ENCODE measurements around the gene GCNT4.

Gene GCNT4

GRCh38 chr5:75050415-75050814 lies 1.9 kb downstream of the GCNT4 start:
- DNase-seq, result no peak

- peak; percentile 51 for DNase-seq
Observed at GRCh38 chr5:75049456-75050351, 2.7 kb downstream of the GCNT4 start.

GRCh38 chr5:75048457-75048953 lies 3.9 kb downstream of the GCNT4 start:
- no peak for DNase-seq

GRCh38 chr5:75047356-75047755 lies 5.0 kb downstream of the GCNT4 start:
- no peak for DNase-seq

- DNase-seq, result no peak
Observed at GRCh38 chr5:75046366-75047142, 5.8 kb downstream of the GCNT4 start.

- no peak for DNase-seq
Observed at GRCh38 chr5:75045071-75045470, 7.3 kb downstream of the GCNT4 start.

GRCh38 chr5:75044406-75044805 lies 8.0 kb downstream of the GCNT4 start:
- DNase-seq, result no peak

GRCh38 chr5:75043633-75044264 lies 8.6 kb downstream of the GCNT4 start:
- DNase-seq, result no peak

- no peak for DNase-seq
Observed at GRCh38 chr5:75042522-75042921, 9.8 kb downstream of the GCNT4 start.

GRCh38 chr5:75040973-75041372 lies 11.4 kb downstream of the GCNT4 start:
- no peak for DNase-seq

GRCh38 chr5:75037106-75037505 lies 15.3 kb downstream of the GCNT4 start:
- no peak for DNase-seq

GRCh38 chr5:75034137-75034739 lies 18.1 kb downstream of the GCNT4 start:
- no peak for DNase-seq

GRCh38 chr5:75031366-75031765 lies 21.0 kb downstream of the GCNT4 start:
- no peak for DNase-seq

- DNase-seq, result no peak
Observed at GRCh38 chr5:75028090-75028489, 24.3 kb downstream of the GCNT4 start.

- no peak for DNase-seq
Observed at GRCh38 chr5:75023368-75024159, 28.8 kb downstream of the GCNT4 start.

GRCh38 chr5:75021800-75022199 lies 30.6 kb downstream of the GCNT4 start:
- DNase-seq, result no peak

GRCh38 chr5:75021219-75021618 lies 31.1 kb downstream of the GCNT4 start:
- no peak for DNase-seq

- no peak for DNase-seq
Observed at GRCh38 chr5:75020016-75020656, 32.2 kb downstream of the GCNT4 start.

GRCh38 chr5:75018805-75019587 lies 33.4 kb downstream of the GCNT4 start:
- no peak for DNase-seq

- DNase-seq, result no peak
Observed at GRCh38 chr5:75017971-75018370, 34.4 kb downstream of the GCNT4 start.

GRCh38 chr5:75016896-75017295 lies 35.5 kb downstream of the GCNT4 start:
- DNase-seq, result no peak

All from activated CD4-positive, alpha-beta T cell treated with anti-CD3 and anti-CD28 coated beads for 1 hour (primary cell).